GM12891 (cell line): ENCODE results near the gene TRIAP1.

Source experiments
- POLR2A ChIP-seq: IDR thresholded peaks from 2 replicates; pipeline ENCODE4 v1.6.1; 2011; ENCODE audit warnings: low read depth, low read length, control low read depth
- POU2F2 ChIP-seq: IDR thresholded peaks from 2 replicates; pipeline ENCODE4 v1.6.1; 2011; ENCODE audit warnings: low read depth, mild to moderate bottlenecking, control low read depth, low read length, moderate library complexity

DNA sequence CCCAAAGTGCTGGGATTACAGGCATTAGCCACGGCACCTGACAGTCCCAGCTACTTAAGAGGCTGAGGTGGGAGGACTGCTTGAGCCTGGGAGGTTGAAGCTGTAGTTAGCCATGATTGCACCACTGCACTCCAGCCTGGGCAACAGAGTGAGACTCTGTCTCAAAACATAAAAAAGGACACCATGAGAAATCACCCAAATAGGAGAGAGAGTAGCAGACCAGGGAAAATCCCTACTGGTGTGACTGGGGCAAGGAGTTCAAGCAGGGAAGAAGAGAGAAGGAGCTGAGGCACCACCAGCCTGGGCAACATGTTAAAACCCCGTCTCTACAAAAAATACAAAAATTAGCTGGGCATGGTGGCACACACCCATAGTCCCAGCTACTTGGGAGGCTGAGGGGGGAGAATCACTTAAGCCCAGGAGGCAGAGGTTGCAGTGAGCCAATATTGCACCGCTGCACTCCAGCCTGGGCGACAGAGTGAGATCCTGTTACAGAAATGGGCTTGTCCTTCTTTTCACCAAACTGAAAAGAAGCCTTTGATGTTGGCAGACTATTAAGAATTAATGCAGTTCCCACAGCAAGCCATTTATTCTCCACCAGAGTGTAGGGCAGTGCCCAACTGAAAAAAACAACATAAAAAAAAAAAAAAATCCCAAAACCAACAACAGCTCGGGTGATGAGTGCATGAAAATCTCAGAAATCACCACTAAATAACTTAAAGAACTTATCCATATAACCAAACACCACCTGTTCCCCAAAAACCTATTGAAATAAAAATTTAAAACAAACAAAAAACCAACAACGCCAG is 27.8 kb upstream of the TRIAP1 start:
- TF ChIP-seq POU2F2 (no peak), POLR2A (no peak)
